ENCODE data around the gene C9orf57. TPM values are rescaled to one million over a fixed set of nuclear protein-coding genes. Genes with fewer than 3 reads are reported as not detected.
"Not testable (repeated sequence)": the region's sequence is repeated elsewhere in the genome, so short reads cannot be mapped to it uniquely, and the experiment has no call there.

The C9orf57 gene
- total RNA-seq, 4 donors from 2014 or later = not detected

GRCh38 chr9:72023596-72023995 lies 36.8 kb downstream of the C9orf57 start:
- DNase-seq (no peak), ATAC-seq (no peak)
- H3K27me3 ChIP-seq = no peaks in the 10 kb centered on the region
- TF ChIP-seq POLR2A (IDR thresholded peaks at IDR 0.05) = no peak
- TF ChIP-seq CTCF (IDR thresholded peaks at IDR 0.05 in 4 of 5, conservative IDR thresholded peaks at IDR 0.05 in 1 of 5) = no peak
- H3K4me1 ChIP-seq = no peaks in the 10 kb centered on the region
- intact Hi-C loops (cut with DNase I; ENCODE audit: low total_unique reads) = no loop called here
- no peaks in the 10 kb centered on the region for H3K36me3 ChIP-seq
- no peaks in the 10 kb centered on the region for H3K9me3 ChIP-seq
- H3K27ac ChIP-seq = no peak overlapping the region
- H3K4me3 ChIP-seq = no peak overlapping the region
- in situ Hi-C loops (cut with MboI; ENCODE audit: low sequenced_read_pairs in 4 of 4) = loop anchor here in 3 of 4 donors (5.0 to 25.0 kb wide), 5 partner anchors 216 to 736 kb away; no protein-coding TSS in a partner anchor

- Histone ChIP-seq H3K27me3 (no peaks in the 10 kb centered on the region), H3K4me3 (no peak overlapping the region), H3K9me3 (no peaks in the 10 kb centered on the region), H3K4me1 (no peaks in the 10 kb centered on the region), H3K36me3 (no peaks in the 10 kb centered on the region), H3K27ac (no peak overlapping the region)
- intact Hi-C loops (cut with DNase I; ENCODE audit: low total_unique reads) = no loop called here
- no peak for TF ChIP-seq POLR2A (IDR thresholded peaks at IDR 0.05)
- TF ChIP-seq CTCF (IDR thresholded peaks at IDR 0.05 in 4 of 5, conservative IDR thresholded peaks at IDR 0.05 in 1 of 5) = no peak
- DNase-seq = no peak
- no peak for ATAC-seq
- in situ Hi-C loops (cut with MboI; ENCODE audit: low sequenced_read_pairs in 4 of 4) = loop anchor here in 3 of 4 donors (5.0 to 25.0 kb wide), 5 partner anchors 216 to 736 kb away; no protein-coding TSS in a partner anchor
Measured at GRCh38 chr9:72022841-72023240, 37.6 kb downstream of the C9orf57 start.

- in situ Hi-C loops (cut with MboI; ENCODE audit: low sequenced_read_pairs in 4 of 4) = loop anchor here in 2 of 4 donors (25.0 kb wide), 3 partner anchors 401 to 726 kb away; no protein-coding TSS in a partner anchor
- Histone ChIP-seq H3K27me3 (no peaks in the 10 kb centered on the region), H3K4me1 (no peaks in the 10 kb centered on the region), H3K4me3 (no peak overlapping the region), H3K27ac (no peak overlapping the region), H3K9me3 (no peaks in the 10 kb centered on the region), H3K36me3 (no peaks in the 10 kb centered on the region)
- DNase-seq (no peak), ATAC-seq (no peak)
- no peak for TF ChIP-seq POLR2A (IDR thresholded peaks at IDR 0.05)
- no peak for TF ChIP-seq CTCF (IDR thresholded peaks at IDR 0.05 in 4 of 5, conservative IDR thresholded peaks at IDR 0.05 in 1 of 5)
- intact Hi-C loops (cut with DNase I; ENCODE audit: low total_unique reads) = no loop called here
Measured at GRCh38 chr9:72013292-72013760, 47.1 kb downstream of the C9orf57 start.

- no peaks in the 10 kb centered on the region for H3K4me1 ChIP-seq
- H3K36me3 ChIP-seq = no peaks in the 10 kb centered on the region
- DNase-seq (no peak), ATAC-seq (no peak)
- H3K27ac ChIP-seq = no peak overlapping the region
- in situ Hi-C loops (cut with MboI; ENCODE audit: low sequenced_read_pairs in 4 of 4) (loop anchor here in 2 of 4 donors (25.0 kb wide), 3 partner anchors 400 to 725 kb away; no protein-coding TSS in a partner anchor), intact Hi-C loops (cut with DNase I; ENCODE audit: low total_unique reads) (no loop called here)
- no peak overlapping the region for H3K4me3 ChIP-seq
- no peak for TF ChIP-seq POLR2A (IDR thresholded peaks at IDR 0.05)
- H3K27me3 ChIP-seq = no peaks in the 10 kb centered on the region
- H3K9me3 ChIP-seq = no peaks in the 10 kb centered on the region
Measured at GRCh38 chr9:72012646-72013045, 47.8 kb downstream of the C9orf57 start.

- H3K27ac ChIP-seq; H3K4me3 ChIP-seq; H3K36me3 ChIP-seq; ATAC-seq; H3K27me3 ChIP-seq; H3K9me3 ChIP-seq; H3K4me1 ChIP-seq; DNase-seq; intact Hi-C loops (cut with DNase I; ENCODE audit: low total_unique reads): not testable (repeated sequence)
- in situ Hi-C loops (cut with MboI; ENCODE audit: low sequenced_read_pairs in 4 of 4) = loop anchor here in 2 of 4 donors (25.0 kb wide), 3 partner anchors 395 to 720 kb away; no protein-coding TSS in a partner anchor
Measured at GRCh38 chr9:72007726-72008125, 52.7 kb downstream of the C9orf57 start.

- H3K4me1 ChIP-seq = no peaks in the 10 kb centered on the region
- H3K4me3 ChIP-seq = no peak overlapping the region
- H3K9me3 ChIP-seq = no peaks in the 10 kb centered on the region
- intact Hi-C loops (cut with DNase I; ENCODE audit: low total_unique reads) = no loop called here
- no peak for TF ChIP-seq POLR2A (IDR thresholded peaks at IDR 0.05)
- no peak for TF ChIP-seq CTCF (IDR thresholded peaks at IDR 0.05 in 4 of 5, conservative IDR thresholded peaks at IDR 0.05 in 1 of 5)
- H3K27ac ChIP-seq = no peak overlapping the region
- ATAC-seq (no peak), DNase-seq (no peak)
- no peaks in the 10 kb centered on the region for H3K36me3 ChIP-seq
- H3K27me3 ChIP-seq = no peaks in the 10 kb centered on the region
- in situ Hi-C loops (cut with MboI; ENCODE audit: low sequenced_read_pairs in 4 of 4) = loop anchor here in 2 of 4 donors (25.0 kb wide), 3 partner anchors 394 to 719 kb away; no protein-coding TSS in a partner anchor
Measured at GRCh38 chr9:72006501-72006900, 53.9 kb downstream of the C9orf57 start.

Measured in gastrocnemius medialis (tissue), 4 donors.